Measurements from ENCODE around the gene IPCEF1. TPM values are rescaled to one million over a fixed set of nuclear protein-coding genes. Genes with fewer than 3 reads are reported as not detected.
A peak's percentile ranks its signal among the peaks of the same experiment; 100 is the strongest.

IPCEF1 gene
- total and polyA plus RNA-seq, 2 donors (not counting 3 experiments of a cell fraction or from before 2014, with no cell fraction given) = 0.01 to 0.51 TPM

DNA sequence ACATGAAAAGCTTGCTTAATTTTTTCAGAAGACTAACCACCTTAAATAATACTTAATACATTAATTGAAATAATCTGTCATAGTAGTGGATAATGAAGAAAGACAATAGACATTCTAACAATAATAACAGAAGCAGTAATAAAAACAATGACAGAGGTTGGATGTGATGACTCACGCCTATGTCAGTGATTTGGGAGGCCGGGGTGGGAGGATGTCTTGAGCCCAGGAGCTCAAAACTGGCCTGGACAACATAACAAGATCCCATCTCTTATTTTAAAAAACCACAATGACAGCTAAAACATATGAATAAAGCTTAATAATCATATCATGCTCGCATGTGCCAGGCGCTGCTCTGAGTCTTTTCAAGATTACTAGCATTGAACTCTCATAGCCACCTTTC lies 105.5 kb downstream of the IPCEF1 start:
- Histone ChIP-seq H3K9ac (replicated peaks; ENCODE audit: extremely low read depth, insufficient read depth, low read length) (no peak overlapping the region), H3K9me1 (replicated peaks; ENCODE audit: control insufficient read depth, extremely low read depth, insufficient read depth, low read length) (no peaks in the 10 kb centered on the region), H3K27me3 (ENCODE audit: control insufficient read depth in 2 of 2, insufficient read depth in 2 of 2, low read length in 2 of 2) (peaks cover 0 to 3% of the 10 kb centered on the region in 2 experiments), H3K4me2 (ENCODE audit: insufficient read depth, low read length) (no peak overlapping the region), H3K4me1 (ENCODE audit: control insufficient read depth, extremely low read depth, insufficient read depth, low read length) (peaks cover 4% of the 10 kb centered on the region), H3K27ac (ENCODE audit: insufficient read depth, low read depth, low read length) (no peak overlapping the region), H3K4me3 (replicated peaks in 1 of 3; ENCODE audit: insufficient read depth in 1 of 3, low read depth in 1 of 3, low read length in 3 of 3) (no peak overlapping the region), H3K36me3 (ENCODE audit: control insufficient read depth in 2 of 2, extremely low read depth in 1 of 2, insufficient read depth in 2 of 2, low read length in 2 of 2) (no peaks in the 10 kb centered on the region), H2AFZ (ENCODE audit: low read depth, low read length) (no peak overlapping the region), H3K79me2 (ENCODE audit: control insufficient read depth, insufficient read depth, low read length) (no peaks in the 10 kb centered on the region), H4K20me1 (replicated peaks; ENCODE audit: control insufficient read depth, extremely low read depth, insufficient read depth, low read length) (no peaks in the 10 kb centered on the region), H3K9me3 (replicated peaks; ENCODE audit: control insufficient read depth, insufficient read depth, low read length) (no peaks in the 10 kb centered on the region)
- DNase-seq (ENCODE audit: low read depth, low spot score) (no peak), FAIRE-seq (peak; percentile 15)
- intact Hi-C loops (cut with micrococcal nuclease) (no loop called here), dilution Hi-C loops (cut with MboI; ENCODE audit: extremely low pct_ligation_motif_present, low sequenced_read_pairs) (no loop called here)
- no TSS peak for BruUV-seq (replicated peaks)
- TF ChIP-seq POLR2A (IDR thresholded peaks at IDR 0.05; ENCODE audit: low read depth, low read length) = no peak
- TF ChIP-seq GATA2 (IDR thresholded peaks at IDR 0.05; ENCODE audit: insufficient read depth, insufficient read length, low read depth, low read length) = no peak
- peak; percentile 17 for TF ChIP-seq FOS (IDR thresholded peaks at IDR 0.05; ENCODE audit: borderline replicate concordance, insufficient read depth, low read length)
- peak; percentile 46 for TF ChIP-seq JUN (IDR thresholded peaks at IDR 0.05; ENCODE audit: borderline replicate concordance, insufficient read depth, insufficient read length, low read depth)
- no peak for TF ChIP-seq EZH2 (IDR thresholded peaks at IDR 0.05; ENCODE audit: borderline replicate concordance, low read depth, low read length, severe bottlenecking)
- no peak for TF ChIP-seq POLR2AphosphoS5 (IDR thresholded peaks at IDR 0.05; ENCODE audit: insufficient read depth, low read depth, low read length)
- no peak for TF ChIP-seq MYC (IDR thresholded peaks at IDR 0.05; ENCODE audit: low read depth, low read length)
- TF ChIP-seq, protein P1, sequence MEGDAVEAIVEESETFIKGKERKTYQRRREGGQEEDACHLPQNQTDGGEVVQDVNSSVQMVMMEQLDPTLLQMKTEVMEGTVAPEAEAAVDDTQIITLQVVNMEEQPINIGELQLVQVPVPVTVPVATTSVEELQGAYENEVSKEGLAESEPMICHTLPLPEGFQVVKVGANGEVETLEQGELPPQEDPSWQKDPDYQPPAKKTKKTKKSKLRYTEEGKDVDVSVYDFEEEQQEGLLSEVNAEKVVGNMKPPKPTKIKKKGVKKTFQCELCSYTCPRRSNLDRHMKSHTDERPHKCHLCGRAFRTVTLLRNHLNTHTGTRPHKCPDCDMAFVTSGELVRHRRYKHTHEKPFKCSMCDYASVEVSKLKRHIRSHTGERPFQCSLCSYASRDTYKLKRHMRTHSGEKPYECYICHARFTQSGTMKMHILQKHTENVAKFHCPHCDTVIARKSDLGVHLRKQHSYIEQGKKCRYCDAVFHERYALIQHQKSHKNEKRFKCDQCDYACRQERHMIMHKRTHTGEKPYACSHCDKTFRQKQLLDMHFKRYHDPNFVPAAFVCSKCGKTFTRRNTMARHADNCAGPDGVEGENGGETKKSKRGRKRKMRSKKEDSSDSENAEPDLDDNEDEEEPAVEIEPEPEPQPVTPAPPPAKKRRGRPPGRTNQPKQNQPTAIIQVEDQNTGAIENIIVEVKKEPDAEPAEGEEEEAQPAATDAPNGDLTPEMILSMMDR (IDR thresholded peaks at IDR 0.05; ENCODE audit: extremely low read depth in 1 of 2, insufficient read depth in 1 of 2, low read depth in 1 of 2, low read length in 2 of 2) = no peak
- TF ChIP-seq, protein P2, sequence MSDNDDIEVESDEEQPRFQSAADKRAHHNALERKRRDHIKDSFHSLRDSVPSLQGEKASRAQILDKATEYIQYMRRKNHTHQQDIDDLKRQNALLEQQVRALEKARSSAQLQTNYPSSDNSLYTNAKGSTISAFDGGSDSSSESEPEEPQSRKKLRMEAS (IDR thresholded peaks at IDR 0.05; ENCODE audit: insufficient read depth, insufficient read length) = no peak
- ChIA-PET CTCF (no interaction called here), POLR2A (no interaction called here)
